H1 (cell line): ENCODE data around the gene ENPP3. TPM values are rescaled to one million over a fixed set of nuclear protein-coding genes. Genes with fewer than 3 reads are reported as not detected.

ENCODE experiments used
- CTCF ChIP-seq, 3 experiments: IDR thresholded peaks; 1 replicate in 2 of 3; 2 replicates in 1 of 3; pipeline versions ENCODE4 v1.5.1 to v1.6.1; 2011; ENCODE audit warnings: low read length in 3 of 3, mild to moderate bottlenecking in 3 of 3, inconsistent platforms in 2 of 3, low read depth in 1 of 3, moderate library complexity in 1 of 3; ENCODE audit not compliant: insufficient read depth in 1 of 3; ENCODE audit errors: control extremely low read depth in 1 of 3
- GTF2F1 ChIP-seq: IDR thresholded peaks from 2 replicates; pipeline ENCODE4 v1.6.1; 2012; ENCODE audit warnings: low read depth, low read length, improper control_type of control experiment, borderline replicate concordance
- KDM4A ChIP-seq: IDR thresholded peaks from one replicate; pipeline ENCODE4 v1.7.1; 2012; ENCODE audit warnings: low read depth, mild to moderate bottlenecking, moderate library complexity, low read length, inconsistent platforms; ENCODE audit not compliant: severe bottlenecking
- POLR2A ChIP-seq, 2 experiments: IDR thresholded peaks; 1 replicate in 1 of 2; 2 replicates in 1 of 2; pipeline ENCODE4 v1.6.1; 2011; ENCODE audit warnings: low read depth in 2 of 2, low read length in 2 of 2, mild to moderate bottlenecking in 2 of 2; ENCODE audit errors: control extremely low read depth in 1 of 2
- SAP30 ChIP-seq: fragments of 300-600 bp; sonication (generic); IDR thresholded peaks from 2 replicates; pipeline ENCODE4 v1.7.1; 2012; ENCODE audit warnings: low read length, moderate library complexity, mild to moderate bottlenecking, inconsistent platforms; ENCODE audit not compliant: insufficient read depth, insufficient replicate concordance
- SRF ChIP-seq: IDR thresholded peaks from 2 replicates; pipeline ENCODE4 v1.6.1; 2011; ENCODE audit warnings: mild to moderate bottlenecking, low read depth, low read length, moderate library complexity
- TAF7 ChIP-seq: optimal IDR thresholded peaks from 2 replicates; pipeline ENCODE3; 2011; ENCODE audit warnings: low read depth, mild to moderate bottlenecking, inconsistent platforms, low read length, moderate library complexity, borderline replicate concordance
- ZNF274 ChIP-seq: IDR thresholded peaks from 2 replicates; pipeline ENCODE4 v1.7.0; 2012; ENCODE audit warnings: low read length, borderline replicate concordance; ENCODE audit errors: extremely low read depth
- polyA plus RNA-seq, 7 experiments: library from polyadenylated mRNA; depleted of rRNA in 3 of 7; stranded (reverse) in 5 of 7; unstranded in 2 of 7; fragments of >200 nt in 5 of 7; fragments of 200-250 nt in 2 of 7; gene quantifications; 1 replicate in 5 of 7; 2 replicates in 1 of 7; 4 replicates in 1 of 7; pipeline versions ENCODE4 v1.2.1 to v1.2.3, GENCODE V29; 2011 to 2013; ENCODE audit warnings: missing spikeins in 2 of 7, mixed read lengths in 2 of 7
- total RNA-seq: library from RNA; stranded (reverse); fragmentation: NEBNext Ultra II Directional; extraction: Animal tissue kit (Norgen Biotek cat#: 25700); gene quantifications from 2 replicates; pipeline ENCODE4 v1.2.1, GENCODE V29; 2021
- TF ChIP-seq, protein P1 (sequence below): fragments of 300-600 bp; sonication (generic); IDR thresholded peaks from 2 replicates; pipeline ENCODE4 v1.7.1; 2012; ENCODE audit warnings: low read length, moderate library complexity, mild to moderate bottlenecking, inconsistent platforms; ENCODE audit not compliant: insufficient replicate concordance

Gene ENPP3
- total and polyA plus RNA-seq, 2 of the 8 experiments (the other 6 are each of a cell fraction or from before 2014, with no cell fraction given) = 0.11 TPM; not detected in 1

GRCh38 chr6:131693384-131693783 lies 56.3 kb downstream of the ENPP3 start (continued):
- TF ChIP-seq, protein P1, sequence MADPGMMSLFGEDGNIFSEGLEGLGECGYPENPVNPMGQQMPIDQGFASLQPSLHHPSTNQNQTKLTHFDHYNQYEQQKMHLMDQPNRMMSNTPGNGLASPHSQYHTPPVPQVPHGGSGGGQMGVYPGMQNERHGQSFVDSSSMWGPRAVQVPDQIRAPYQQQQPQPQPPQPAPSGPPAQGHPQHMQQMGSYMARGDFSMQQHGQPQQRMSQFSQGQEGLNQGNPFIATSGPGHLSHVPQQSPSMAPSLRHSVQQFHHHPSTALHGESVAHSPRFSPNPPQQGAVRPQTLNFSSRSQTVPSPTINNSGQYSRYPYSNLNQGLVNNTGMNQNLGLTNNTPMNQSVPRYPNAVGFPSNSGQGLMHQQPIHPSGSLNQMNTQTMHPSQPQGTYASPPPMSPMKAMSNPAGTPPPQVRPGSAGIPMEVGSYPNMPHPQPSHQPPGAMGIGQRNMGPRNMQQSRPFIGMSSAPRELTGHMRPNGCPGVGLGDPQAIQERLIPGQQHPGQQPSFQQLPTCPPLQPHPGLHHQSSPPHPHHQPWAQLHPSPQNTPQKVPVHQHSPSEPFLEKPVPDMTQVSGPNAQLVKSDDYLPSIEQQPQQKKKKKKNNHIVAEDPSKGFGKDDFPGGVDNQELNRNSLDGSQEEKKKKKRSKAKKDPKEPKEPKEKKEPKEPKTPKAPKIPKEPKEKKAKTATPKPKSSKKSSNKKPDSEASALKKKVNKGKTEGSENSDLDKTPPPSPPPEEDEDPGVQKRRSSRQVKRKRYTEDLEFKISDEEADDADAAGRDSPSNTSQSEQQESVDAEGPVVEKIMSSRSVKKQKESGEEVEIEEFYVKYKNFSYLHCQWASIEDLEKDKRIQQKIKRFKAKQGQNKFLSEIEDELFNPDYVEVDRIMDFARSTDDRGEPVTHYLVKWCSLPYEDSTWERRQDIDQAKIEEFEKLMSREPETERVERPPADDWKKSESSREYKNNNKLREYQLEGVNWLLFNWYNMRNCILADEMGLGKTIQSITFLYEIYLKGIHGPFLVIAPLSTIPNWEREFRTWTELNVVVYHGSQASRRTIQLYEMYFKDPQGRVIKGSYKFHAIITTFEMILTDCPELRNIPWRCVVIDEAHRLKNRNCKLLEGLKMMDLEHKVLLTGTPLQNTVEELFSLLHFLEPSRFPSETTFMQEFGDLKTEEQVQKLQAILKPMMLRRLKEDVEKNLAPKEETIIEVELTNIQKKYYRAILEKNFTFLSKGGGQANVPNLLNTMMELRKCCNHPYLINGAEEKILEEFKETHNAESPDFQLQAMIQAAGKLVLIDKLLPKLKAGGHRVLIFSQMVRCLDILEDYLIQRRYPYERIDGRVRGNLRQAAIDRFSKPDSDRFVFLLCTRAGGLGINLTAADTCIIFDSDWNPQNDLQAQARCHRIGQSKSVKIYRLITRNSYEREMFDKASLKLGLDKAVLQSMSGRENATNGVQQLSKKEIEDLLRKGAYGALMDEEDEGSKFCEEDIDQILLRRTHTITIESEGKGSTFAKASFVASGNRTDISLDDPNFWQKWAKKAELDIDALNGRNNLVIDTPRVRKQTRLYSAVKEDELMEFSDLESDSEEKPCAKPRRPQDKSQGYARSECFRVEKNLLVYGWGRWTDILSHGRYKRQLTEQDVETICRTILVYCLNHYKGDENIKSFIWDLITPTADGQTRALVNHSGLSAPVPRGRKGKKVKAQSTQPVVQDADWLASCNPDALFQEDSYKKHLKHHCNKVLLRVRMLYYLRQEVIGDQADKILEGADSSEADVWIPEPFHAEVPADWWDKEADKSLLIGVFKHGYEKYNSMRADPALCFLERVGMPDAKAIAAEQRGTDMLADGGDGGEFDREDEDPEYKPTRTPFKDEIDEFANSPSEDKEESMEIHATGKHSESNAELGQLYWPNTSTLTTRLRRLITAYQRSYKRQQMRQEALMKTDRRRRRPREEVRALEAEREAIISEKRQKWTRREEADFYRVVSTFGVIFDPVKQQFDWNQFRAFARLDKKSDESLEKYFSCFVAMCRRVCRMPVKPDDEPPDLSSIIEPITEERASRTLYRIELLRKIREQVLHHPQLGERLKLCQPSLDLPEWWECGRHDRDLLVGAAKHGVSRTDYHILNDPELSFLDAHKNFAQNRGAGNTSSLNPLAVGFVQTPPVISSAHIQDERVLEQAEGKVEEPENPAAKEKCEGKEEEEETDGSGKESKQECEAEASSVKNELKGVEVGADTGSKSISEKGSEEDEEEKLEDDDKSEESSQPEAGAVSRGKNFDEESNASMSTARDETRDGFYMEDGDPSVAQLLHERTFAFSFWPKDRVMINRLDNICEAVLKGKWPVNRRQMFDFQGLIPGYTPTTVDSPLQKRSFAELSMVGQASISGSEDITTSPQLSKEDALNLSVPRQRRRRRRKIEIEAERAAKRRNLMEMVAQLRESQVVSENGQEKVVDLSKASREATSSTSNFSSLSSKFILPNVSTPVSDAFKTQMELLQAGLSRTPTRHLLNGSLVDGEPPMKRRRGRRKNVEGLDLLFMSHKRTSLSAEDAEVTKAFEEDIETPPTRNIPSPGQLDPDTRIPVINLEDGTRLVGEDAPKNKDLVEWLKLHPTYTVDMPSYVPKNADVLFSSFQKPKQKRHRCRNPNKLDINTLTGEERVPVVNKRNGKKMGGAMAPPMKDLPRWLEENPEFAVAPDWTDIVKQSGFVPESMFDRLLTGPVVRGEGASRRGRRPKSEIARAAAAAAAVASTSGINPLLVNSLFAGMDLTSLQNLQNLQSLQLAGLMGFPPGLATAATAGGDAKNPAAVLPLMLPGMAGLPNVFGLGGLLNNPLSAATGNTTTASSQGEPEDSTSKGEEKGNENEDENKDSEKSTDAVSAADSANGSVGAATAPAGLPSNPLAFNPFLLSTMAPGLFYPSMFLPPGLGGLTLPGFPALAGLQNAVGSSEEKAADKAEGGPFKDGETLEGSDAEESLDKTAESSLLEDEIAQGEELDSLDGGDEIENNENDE = no peak
- no peak for TF ChIP-seq CTCF (IDR thresholded peaks at IDR 0.05; ENCODE audit: control extremely low read depth in 1 of 3, insufficient read depth in 1 of 3, low read depth in 1 of 3, low read length in 3 of 3)
- TF ChIP-seq SAP30 = no peak
- no peak for TF ChIP-seq POLR2A (IDR thresholded peaks at IDR 0.05; ENCODE audit: control extremely low read depth in 1 of 2, low read depth in 2 of 2, low read length in 2 of 2)
- TF ChIP-seq SRF = no peak
- no peak for TF ChIP-seq ZNF274
- TF ChIP-seq KDM4A = no peak
- no peak for TF ChIP-seq TAF7
- TF ChIP-seq GTF2F1 = no peak
